IPS-20b (cell line): ENCODE results near the gene CHST12.

Experiments
- H3K27ac ChIP-seq: one replicate; pipeline ENCODE4 v1.5.1; 2013; ENCODE audit warnings: low read length
- H3K27me3 ChIP-seq: 2 replicates; pipeline ENCODE4 v1.6.1; 2013; ENCODE audit warnings: mild to moderate bottlenecking, low read length, inconsistent platforms; ENCODE audit not compliant: insufficient read depth
- H3K36me3 ChIP-seq: 2 replicates; pipeline ENCODE4 v1.6.1; 2013; ENCODE audit warnings: low read depth, mild to moderate bottlenecking, inconsistent platforms, low read length, moderate library complexity; ENCODE audit not compliant: insufficient read depth
- H3K4me1 ChIP-seq: 2 replicates; pipeline ENCODE4 v1.6.1; 2013; ENCODE audit warnings: mild to moderate bottlenecking, control low read depth, inconsistent platforms, low read length, moderate library complexity; ENCODE audit not compliant: insufficient read depth
- H3K4me3 ChIP-seq: 2 replicates; pipeline ENCODE4 v1.5.1; 2013; ENCODE audit warnings: mild to moderate bottlenecking, low read length, inconsistent platforms
- H3K9ac ChIP-seq: 2 replicates; pipeline ENCODE4 v1.6.1; 2013; ENCODE audit warnings: low read depth, mild to moderate bottlenecking, inconsistent platforms, low read length, moderate library complexity
- H3K9me3 ChIP-seq: 2 replicates; pipeline ENCODE4 v1.6.1; 2013; ENCODE audit warnings: mild to moderate bottlenecking, low read depth, low read length, inconsistent platforms; ENCODE audit not compliant: insufficient read depth

Gene CHST12

GRCh38 chr7:2478800-2479199 lies 75.4 kb downstream of the CHST12 start:
- Histone ChIP-seq H3K4me1 (no peaks in the 10 kb centered on the region; the same call in 1 of the 2 replicates), H3K27ac (no peak overlapping the region), H3K9ac (no peak overlapping the region), H3K27me3 (no peaks in the 10 kb centered on the region; the same call in 1 of the 2 replicates), H3K4me3 (no peak overlapping the region), H3K36me3 (no peaks in the 10 kb centered on the region), H3K9me3 (peaks cover 5% of the 10 kb centered on the region; the same call in 1 of the 2 replicates)

GRCh38 chr7:2479276-2480069 lies 76.1 kb downstream of the CHST12 start:
- Histone ChIP-seq H3K36me3 (no peaks in the 10 kb centered on the region), H3K27ac (no peak overlapping the region), H3K9ac (no peak overlapping the region), H3K27me3 (no peaks in the 10 kb centered on the region; the same call in 1 of the 2 replicates), H3K4me3 (no peak overlapping the region), H3K4me1 (no peaks in the 10 kb centered on the region; the same call in 1 of the 2 replicates), H3K9me3 (peaks cover 5% of the 10 kb centered on the region; the same call in 1 of the 2 replicates)

- no peak overlapping the region for H3K9ac ChIP-seq
- no peaks in the 10 kb centered on the region; the same call in 1 of the 2 replicates for H3K4me1 ChIP-seq
- peaks cover 5% of the 10 kb centered on the region; the same call in 1 of the 2 replicates for H3K9me3 ChIP-seq
- no peak overlapping the region for H3K4me3 ChIP-seq
- no peaks in the 10 kb centered on the region for H3K36me3 ChIP-seq
- H3K27me3 ChIP-seq = no peaks in the 10 kb centered on the region; the same call in 1 of the 2 replicates
- H3K27ac ChIP-seq = no peak overlapping the region
Observed at GRCh38 chr7:2480070-2480408, 76.6 kb downstream of the CHST12 start.

GRCh38 chr7:2481195-2481594 lies 77.8 kb downstream of the CHST12 start:
- no peak overlapping the region for H3K4me3 ChIP-seq
- no peaks in the 10 kb centered on the region; the same call in 1 of the 2 replicates for H3K27me3 ChIP-seq
- H3K9me3 ChIP-seq = peaks cover 5% of the 10 kb centered on the region; the same call in 1 of the 2 replicates
- H3K36me3 ChIP-seq = no peaks in the 10 kb centered on the region
- H3K27ac ChIP-seq = no peak overlapping the region
- no peaks in the 10 kb centered on the region; the same call in 1 of the 2 replicates for H3K4me1 ChIP-seq
- H3K9ac ChIP-seq = no peak overlapping the region

- no peak overlapping the region for H3K9ac ChIP-seq
- H3K27me3 ChIP-seq = no peaks in the 10 kb centered on the region; the same call in 1 of the 2 replicates
- H3K4me3 ChIP-seq = no peak overlapping the region
- H3K36me3 ChIP-seq = no peaks in the 10 kb centered on the region
- peaks cover 5% of the 10 kb centered on the region; the same call in 1 of the 2 replicates for H3K9me3 ChIP-seq
- no peak overlapping the region for H3K27ac ChIP-seq
- no peaks in the 10 kb centered on the region; the same call in 1 of the 2 replicates for H3K4me1 ChIP-seq
Observed at GRCh38 chr7:2482725-2483451, 79.5 kb downstream of the CHST12 start.

GRCh38 chr7:2483494-2483893 lies 80.1 kb downstream of the CHST12 start:
- peaks cover 5% of the 10 kb centered on the region; the same call in 1 of the 2 replicates for H3K9me3 ChIP-seq
- H3K36me3 ChIP-seq = no peaks in the 10 kb centered on the region
- no peaks in the 10 kb centered on the region for H3K4me1 ChIP-seq
- H3K9ac ChIP-seq = no peak overlapping the region
- H3K27ac ChIP-seq = no peak overlapping the region
- H3K4me3 ChIP-seq = no peak overlapping the region
- H3K27me3 ChIP-seq = no peaks in the 10 kb centered on the region; the same call in 1 of the 2 replicates

- H3K27me3 ChIP-seq = no peaks in the 10 kb centered on the region
- H3K4me3 ChIP-seq = no peak overlapping the region
- no peaks in the 10 kb centered on the region for H3K4me1 ChIP-seq
- H3K9me3 ChIP-seq = peaks cover 5% of the 10 kb centered on the region; the same call in 1 of the 2 replicates
- no peak overlapping the region for H3K9ac ChIP-seq
- no peak overlapping the region for H3K27ac ChIP-seq
- H3K36me3 ChIP-seq = no peaks in the 10 kb centered on the region
Observed at GRCh38 chr7:2484868-2485267, 81.5 kb downstream of the CHST12 start.

- H3K9ac ChIP-seq = no peak overlapping the region
Observed at GRCh38 chr7:2487586-2488271, 84.3 kb downstream of the CHST12 start.

GRCh38 chr7:2488272-2488645 lies 84.8 kb downstream of the CHST12 start:
- H3K4me1 ChIP-seq = no peaks in the 10 kb centered on the region
- no peak overlapping the region for H3K27ac ChIP-seq
- H3K4me3 ChIP-seq = no peak overlapping the region
- no peak overlapping the region for H3K9ac ChIP-seq
- H3K27me3 ChIP-seq = no peaks in the 10 kb centered on the region
- H3K36me3 ChIP-seq = no peaks in the 10 kb centered on the region
- H3K9me3 ChIP-seq = no peaks in the 10 kb centered on the region

More at GRCh38 chr7:2487586-2488271, 84.3 kb downstream of the CHST12 start:
- Histone ChIP-seq H3K27me3 (no peaks in the 10 kb centered on the region), H3K27ac (no peak overlapping the region), H3K36me3 (no peaks in the 10 kb centered on the region), H3K4me3 (no peak overlapping the region), H3K9me3 (peaks cover 4% of the 10 kb centered on the region; the same call in 1 of the 2 replicates), H3K4me1 (no peaks in the 10 kb centered on the region)

GRCh38 chr7:2488681-2489080 lies 85.3 kb downstream of the CHST12 start:
- Histone ChIP-seq H3K27ac (no peak overlapping the region), H3K9ac (no peak overlapping the region), H3K4me1 (no peaks in the 10 kb centered on the region), H3K9me3 (no peaks in the 10 kb centered on the region), H3K4me3 (no peak overlapping the region), H3K36me3 (no peaks in the 10 kb centered on the region), H3K27me3 (no peaks in the 10 kb centered on the region)

GRCh38 chr7:2490181-2490651 lies 86.8 kb downstream of the CHST12 start:
- no peak overlapping the region for H3K9ac ChIP-seq
- H3K4me1 ChIP-seq = no peaks in the 10 kb centered on the region
- no peak overlapping the region for H3K27ac ChIP-seq
- H3K4me3 ChIP-seq = no peak overlapping the region
- H3K27me3 ChIP-seq = no peaks in the 10 kb centered on the region
- H3K36me3 ChIP-seq = no peaks in the 10 kb centered on the region
- H3K9me3 ChIP-seq = no peaks in the 10 kb centered on the region
